Right atrium auricular region (tissue), 2 donors: ENCODE data around the gene PRF1. TPM values are rescaled to one million over a fixed set of nuclear protein-coding genes. Genes with fewer than 3 reads are reported as not detected.

Experiments used
- DNase-seq: peaks from one replicate; pipeline ENCODE4 v3.0.0-alpha.2; 2019; ENCODE audit warnings: low spot score
- H3K27ac ChIP-seq, 2 donors: fragments of 200-600 bp; sonication (generic); 1 replicate in 1 of 2; 2 replicates in 1 of 2; pipeline ENCODE4 v1.5.1; 2016 to 2019
- H3K27me3 ChIP-seq, 2 donors: fragments of 200-600 bp; sonication (generic); one replicate each; pipeline versions ENCODE4 v1.5.1 to v1.6.0; 2017 to 2019
- H3K36me3 ChIP-seq: fragments of 200-600 bp; sonication (generic); one replicate; pipeline ENCODE4 v1.5.1; 2016
- H3K4me1 ChIP-seq, 2 donors: fragments of 200-600 bp; sonication (generic); one replicate each; pipeline versions ENCODE4 v1.5.1 to v1.6.0; 2017 to 2019
- H3K4me3 ChIP-seq, 2 donors: fragments of 200-600 bp; sonication (generic); 1 replicate in 1 of 2; 2 replicates in 1 of 2; pipeline ENCODE4 v1.5.1; 2017 to 2019; ENCODE audit warnings: mild to moderate bottlenecking in 1 of 2, moderate library complexity in 1 of 2
- H3K9me3 ChIP-seq, 2 donors: fragments of 200-600 bp; sonication (generic); one replicate each; pipeline ENCODE4 v1.5.1; 2019
- total RNA-seq, 2 donors: library from RNA; depleted of rRNA; stranded (reverse); fragments of >200 nt; gene quantifications; one replicate each; pipeline ENCODE4 v1.1.0, GENCODE V29; 2016
- TF ChIP-seq, protein P1 (sequence below), 2 donors: fragments of 200-600 bp; sonication (generic); IDR thresholded peaks; one replicate each; pipeline ENCODE4 v1.5.1; 2019; ENCODE audit warnings: antibody characterized with exemption in 2 of 2

The PRF1 gene
- total RNA-seq, 2 donors from 2014 or later: 1.1 to 1.4 TPM

DNA sequence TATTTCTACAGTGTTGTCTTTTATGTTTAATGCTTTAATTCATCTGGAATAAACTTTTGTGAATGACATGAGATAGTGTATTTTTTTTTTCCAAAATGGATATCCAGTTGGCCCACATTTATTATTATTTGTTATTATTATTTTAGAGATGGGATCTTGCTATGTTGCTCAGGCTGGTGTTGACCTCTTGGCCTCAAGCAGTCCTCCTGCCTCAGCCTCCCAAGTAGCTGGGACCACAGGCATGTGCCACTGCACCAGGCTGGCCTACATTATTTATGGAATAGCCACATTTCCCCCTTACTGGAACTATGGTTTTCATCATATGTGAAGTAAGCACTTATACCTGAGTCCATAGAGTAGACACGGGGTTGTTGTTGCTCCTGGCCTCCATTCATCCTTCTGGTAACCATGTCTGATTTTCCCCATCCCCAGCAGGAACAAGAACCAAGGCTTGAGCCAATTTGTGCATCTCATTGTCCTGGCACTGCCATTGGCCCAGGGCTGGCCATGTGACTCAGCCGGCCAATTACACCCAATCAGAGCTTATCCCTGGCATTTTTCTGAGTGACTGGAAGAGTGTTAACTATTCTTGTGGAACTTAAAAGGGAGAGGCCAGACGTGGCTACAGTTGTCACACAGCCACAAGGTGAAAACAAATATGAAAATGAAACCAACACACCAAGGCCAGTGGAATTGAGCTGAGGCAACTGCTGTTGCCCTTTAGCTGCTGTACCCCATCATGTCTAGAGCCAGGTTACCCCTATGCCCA, 23.1 kb downstream of the PRF1 start:
- Histone ChIP-seq H3K9me3 (no peaks in the 10 kb centered on the region), H3K4me3 (no peak overlapping the region), H3K27ac (no peak overlapping the region), H3K27me3 (no peaks in the 10 kb centered on the region), H3K4me1 (peaks cover 0 to 32% of the 10 kb centered on the region in 2 donors), H3K36me3 (no peaks in the 10 kb centered on the region)
- TF ChIP-seq, protein P1, sequence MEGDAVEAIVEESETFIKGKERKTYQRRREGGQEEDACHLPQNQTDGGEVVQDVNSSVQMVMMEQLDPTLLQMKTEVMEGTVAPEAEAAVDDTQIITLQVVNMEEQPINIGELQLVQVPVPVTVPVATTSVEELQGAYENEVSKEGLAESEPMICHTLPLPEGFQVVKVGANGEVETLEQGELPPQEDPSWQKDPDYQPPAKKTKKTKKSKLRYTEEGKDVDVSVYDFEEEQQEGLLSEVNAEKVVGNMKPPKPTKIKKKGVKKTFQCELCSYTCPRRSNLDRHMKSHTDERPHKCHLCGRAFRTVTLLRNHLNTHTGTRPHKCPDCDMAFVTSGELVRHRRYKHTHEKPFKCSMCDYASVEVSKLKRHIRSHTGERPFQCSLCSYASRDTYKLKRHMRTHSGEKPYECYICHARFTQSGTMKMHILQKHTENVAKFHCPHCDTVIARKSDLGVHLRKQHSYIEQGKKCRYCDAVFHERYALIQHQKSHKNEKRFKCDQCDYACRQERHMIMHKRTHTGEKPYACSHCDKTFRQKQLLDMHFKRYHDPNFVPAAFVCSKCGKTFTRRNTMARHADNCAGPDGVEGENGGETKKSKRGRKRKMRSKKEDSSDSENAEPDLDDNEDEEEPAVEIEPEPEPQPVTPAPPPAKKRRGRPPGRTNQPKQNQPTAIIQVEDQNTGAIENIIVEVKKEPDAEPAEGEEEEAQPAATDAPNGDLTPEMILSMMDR (IDR thresholded peaks at IDR 0.05): no peak
- no peak for DNase-seq

DNA sequence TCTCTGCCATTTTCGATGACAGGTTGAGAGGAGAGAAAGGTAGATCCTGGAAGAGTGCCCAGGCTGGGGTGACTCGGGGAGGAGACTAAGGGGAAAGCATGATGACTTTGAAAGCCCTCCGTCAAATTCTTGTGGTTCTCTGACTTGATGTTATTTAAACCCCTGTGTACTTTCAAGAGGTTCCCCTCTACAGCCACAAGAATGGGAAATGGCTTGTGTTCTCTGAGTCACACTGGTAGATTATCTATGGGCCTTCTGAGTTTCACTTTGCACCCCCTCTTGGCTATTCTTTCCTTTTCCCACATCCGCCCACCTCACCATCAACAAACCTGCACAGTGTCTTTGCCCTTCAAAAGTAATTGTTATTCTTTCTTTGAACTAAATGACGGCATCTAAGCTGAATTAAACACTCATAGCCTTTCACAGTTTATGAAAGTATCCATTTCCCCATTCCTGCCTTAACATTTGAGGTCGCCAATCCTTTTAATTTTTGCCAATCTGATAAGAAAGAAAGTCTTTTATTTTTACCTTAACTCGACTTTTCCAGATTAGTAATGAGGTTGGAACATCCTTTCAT, 24.1 kb downstream of the PRF1 start:
- Histone ChIP-seq H3K4me1 (peaks cover 0 to 23% of the 10 kb centered on the region in 2 donors), H3K27ac (no peak overlapping the region), H3K4me3 (no peak overlapping the region), H3K27me3 (no peaks in the 10 kb centered on the region), H3K36me3 (no peaks in the 10 kb centered on the region), H3K9me3 (no peaks in the 10 kb centered on the region)
- no peak for DNase-seq
- TF ChIP-seq, protein P1 (IDR thresholded peaks at IDR 0.05): no peak

DNA sequence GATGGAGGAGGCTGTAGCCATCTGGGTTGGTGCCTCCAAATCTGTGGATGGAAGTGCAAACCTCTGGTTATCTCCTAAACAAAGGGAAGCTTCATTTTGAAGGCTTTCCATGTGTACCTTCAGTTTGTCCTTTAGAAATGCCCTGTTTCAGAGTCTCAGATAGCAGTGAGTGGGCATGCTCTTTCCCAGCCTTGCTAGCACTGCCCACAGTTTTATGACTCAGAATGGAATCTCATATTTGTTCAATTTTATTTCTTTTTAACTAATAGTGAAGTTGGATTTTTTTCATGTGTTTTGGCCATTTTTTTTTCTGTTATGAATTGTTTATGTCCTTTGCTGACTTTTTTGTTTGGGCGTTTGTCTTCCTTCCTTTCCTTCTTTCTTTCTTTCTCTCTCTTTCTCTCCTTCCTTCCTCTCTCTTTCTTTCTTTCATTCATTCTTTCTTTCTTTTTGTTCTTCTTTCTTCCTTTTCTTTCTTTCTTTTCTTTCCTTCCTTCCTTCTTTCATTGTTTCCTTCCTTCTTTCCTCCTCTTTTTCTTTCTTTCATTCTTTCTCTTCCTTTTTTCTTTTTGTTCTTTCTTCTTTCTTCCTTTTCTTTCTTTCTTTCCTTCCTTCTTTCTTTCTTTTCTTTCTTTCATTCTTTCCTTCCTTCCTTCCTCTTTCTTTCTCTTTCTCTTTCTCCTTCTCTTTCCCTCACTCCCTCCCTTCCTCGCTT, 25.6 kb downstream of the PRF1 start:
- Histone ChIP-seq H3K4me1 (peaks cover 0 to 17% of the 10 kb centered on the region in 2 donors), H3K4me3 (no peak overlapping the region), H3K9me3 (no peaks in the 10 kb centered on the region), H3K27me3 (no peaks in the 10 kb centered on the region), H3K27ac (no peak overlapping the region), H3K36me3 (no peaks in the 10 kb centered on the region)
- no peak for DNase-seq
- TF ChIP-seq, protein P1 (IDR thresholded peaks at IDR 0.05): no peak

DNA sequence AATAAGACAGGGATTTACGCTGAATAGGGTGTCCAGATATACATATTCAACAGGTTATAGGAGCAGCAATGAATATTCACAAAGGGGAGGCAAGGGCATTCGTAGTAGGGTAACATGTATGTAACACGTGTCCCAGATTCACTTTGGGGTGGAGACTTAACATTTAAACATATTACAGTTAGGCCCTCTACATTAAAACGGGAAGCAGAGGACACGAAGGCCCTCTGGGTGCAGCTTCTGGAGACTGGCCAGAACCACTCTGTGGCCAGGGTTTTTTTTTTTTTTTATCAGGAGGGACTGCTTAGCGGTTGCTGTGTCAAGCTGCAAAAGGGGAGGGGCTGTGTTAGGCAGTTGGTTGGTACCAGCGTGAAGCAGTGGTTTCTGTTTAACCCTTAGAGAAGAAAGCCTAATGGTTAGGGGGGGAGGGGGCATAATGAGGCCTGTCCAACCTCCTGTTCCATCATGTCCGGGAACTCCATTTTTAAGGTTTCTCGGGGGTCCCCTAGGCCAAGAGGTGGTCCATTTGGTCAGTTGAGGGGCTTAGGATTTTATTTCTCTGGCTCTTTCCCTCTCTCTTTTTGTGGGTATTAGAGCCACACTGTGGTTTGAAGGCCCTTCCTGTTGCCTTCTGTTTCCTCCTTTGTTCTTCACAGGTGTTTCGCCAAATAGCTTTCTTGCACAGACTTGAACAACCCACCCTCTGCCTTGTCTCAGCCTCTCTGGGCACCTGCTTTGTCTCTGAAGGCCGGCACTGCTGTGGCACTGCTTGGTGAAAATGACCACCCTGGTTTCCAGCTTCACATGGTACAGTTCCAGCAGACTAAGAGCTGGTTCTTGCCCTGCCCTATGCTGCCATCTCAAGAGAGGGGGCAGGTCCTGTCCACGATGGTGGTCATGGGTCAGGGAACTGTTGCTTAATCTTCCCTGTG, 26.4 kb downstream of the PRF1 start:
- DNase-seq: no peak
- Histone ChIP-seq H3K27ac (no peak overlapping the region), H3K27me3 (no peaks in the 10 kb centered on the region), H3K4me1 (peaks cover 0 to 17% of the 10 kb centered on the region in 2 donors), H3K4me3 (no peak overlapping the region), H3K36me3 (no peaks in the 10 kb centered on the region), H3K9me3 (no peaks in the 10 kb centered on the region)
- TF ChIP-seq, protein P1 (IDR thresholded peaks at IDR 0.05): no peak

DNA sequence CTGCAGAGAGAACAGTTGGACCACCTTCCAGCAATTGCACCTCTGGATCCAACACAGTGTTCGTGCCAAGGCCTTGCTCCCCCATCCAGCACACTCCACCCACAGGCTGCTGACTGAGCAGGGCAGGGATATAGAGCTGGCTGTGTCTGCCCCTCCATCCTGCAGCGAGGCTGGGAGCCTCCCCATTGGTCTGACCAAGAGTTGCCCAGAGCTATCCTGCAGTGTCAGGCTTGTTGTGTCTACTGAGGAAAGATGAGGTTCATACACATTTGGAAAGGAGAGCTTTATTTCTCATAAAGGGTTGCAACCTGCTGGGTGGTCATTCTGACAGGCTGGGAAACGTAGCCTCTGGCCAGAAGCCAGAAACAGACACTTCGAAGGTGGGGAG, 27.1 kb downstream of the PRF1 start:
- no peak overlapping the region for H3K4me3 ChIP-seq
- DNase-seq: no peak
- peaks cover 0 to 17% of the 10 kb centered on the region in 2 donors for H3K4me1 ChIP-seq
- no peaks in the 10 kb centered on the region for H3K27me3 ChIP-seq
- TF ChIP-seq, protein P1 (IDR thresholded peaks at IDR 0.05): no peak
- H3K27ac ChIP-seq: no peak overlapping the region
- H3K9me3 ChIP-seq: no peaks in the 10 kb centered on the region
- H3K36me3 ChIP-seq: no peaks in the 10 kb centered on the region
